K562 (cell line): ENCODE data around the gene GRM2. TPM values are rescaled to one million over a fixed set of nuclear protein-coding genes. Genes with fewer than 3 reads are reported as not detected.

ENCODE experiments used
- ATAC-seq: fragments of 200-7000 bp; cut with Tn5 transposase; 3 replicates; pipeline ENCODE4 v1.9.1; 2020; ENCODE audit warnings: moderate library complexity
- BruUV-seq: library from RNA; stranded (reverse); fragments of 400-500 nt; replicated peaks from 2 replicates; lab custom pipeline; 2021; lab: Mats Ljungman, UMichigan
- CTCF ChIA-PET: fragments of 300-600 bp; formaldehyde crosslinking; extraction: SDS; loops from one replicate; lab custom pipeline; 2021; ENCODE audit warnings: low intra/inter-chr PET ratio; lab: Yijun Ruan, JAX
- POLR2A ChIA-PET: fragments of 300-600, 350-650 bp; sonication (Branson Sonifier 250); formaldehyde crosslinking; extraction: SDS; loops from one replicate; lab custom pipeline; 2021; ENCODE audit warnings: antibody characterized with exemption, inconsistent platforms; lab: Yijun Ruan, JAX
- DNase-seq, 4 experiments: peaks; one replicate each; pipeline versions ENCODE4 v3.0.0 to v3.0.0-alpha.2; 2011 to 2018; ENCODE audit warnings: low spot score in 3 of 4, mixed read lengths in 3 of 4; ENCODE audit errors: extremely low read depth in 1 of 4
- FAIRE-seq: peaks from 2 replicates; lab custom pipeline; 2011; peaks lifted over from hg19 to GRCh38; lab: Jason Lieb, UNC
- H2AFZ ChIP-seq: 2 replicates; pipeline ENCODE4 v1.6.0; 2011; ENCODE audit warnings: low read depth, low read length, control low read depth, inconsistent platforms
- H3K27ac ChIP-seq: fragments of 200-600 bp; 3 replicates; pipeline ENCODE4 v1.8.0; 2011; ENCODE audit warnings: low read depth, mild to moderate bottlenecking, control low read depth, inconsistent platforms, low read length, moderate library complexity, mixed read lengths; ENCODE audit errors: extremely low read depth
- H3K27me3 ChIP-seq, 2 experiments: fragments of 300-600 bp in 1 of 2; 2 replicates in 1 of 2; 3 replicates in 1 of 2; pipeline versions ENCODE4 v1.6.0 to v1.8.0; 2011; ENCODE audit warnings: inconsistent platforms in 2 of 2, low read length in 2 of 2, mild to moderate bottlenecking in 1 of 2, mixed read lengths in 1 of 2, moderate library complexity in 1 of 2; ENCODE audit not compliant: control insufficient read depth in 2 of 2, insufficient read depth in 2 of 2
- H3K36me3 ChIP-seq: fragments of 300-600 bp; 3 replicates; pipeline ENCODE4 v1.8.0; 2011; ENCODE audit warnings: mild to moderate bottlenecking, low read length, inconsistent platforms; ENCODE audit not compliant: control insufficient read depth, insufficient read depth
- H3K4me1 ChIP-seq, 2 experiments: fragments of 200-600 bp in 1 of 2; replicated peaks in 1 of 2; 2 replicates in 1 of 2; 3 replicates in 1 of 2; pipeline versions ENCODE4 v1.5.1 to v1.8.0; 2011; ENCODE audit warnings: inconsistent platforms in 2 of 2, low read length in 2 of 2, mild to moderate bottlenecking in 1 of 2, mixed read lengths in 1 of 2, moderate library complexity in 1 of 2; ENCODE audit not compliant: control insufficient read depth in 2 of 2, insufficient read depth in 2 of 2
- H3K4me2 ChIP-seq: 2 replicates; pipeline ENCODE4 v1.6.1; 2011; ENCODE audit warnings: low read length, control low read depth, inconsistent platforms, mixed read lengths; ENCODE audit not compliant: insufficient read depth
- H3K4me3 ChIP-seq: fragments of 200-600 bp; sonication (generic), shearing (Covaris generic); 2 replicates; pipeline ENCODE4 v1.5.1; 2016; ENCODE audit warnings: control low read depth, inconsistent platforms
- H3K79me2 ChIP-seq: fragments of 200-600 bp; 3 replicates; pipeline ENCODE4 v1.8.0; 2011; ENCODE audit warnings: low read length, inconsistent platforms; ENCODE audit not compliant: control insufficient read depth, insufficient read depth
- H3K9ac ChIP-seq, 2 experiments: 2 replicates each; pipeline versions ENCODE4 v1.6.0 to v1.6.1; 2011; ENCODE audit warnings: low read depth in 2 of 2, low read length in 2 of 2, control low read depth in 1 of 2, inconsistent platforms in 1 of 2, mild to moderate bottlenecking in 1 of 2, mixed read lengths in 1 of 2; ENCODE audit not compliant: insufficient read depth in 1 of 2
- H3K9me1 ChIP-seq: one replicate; pipeline ENCODE4 v1.6.0; 2011; ENCODE audit warnings: inconsistent platforms, mild to moderate bottlenecking, low read length, moderate library complexity; ENCODE audit not compliant: control insufficient read depth, insufficient read depth
- H3K9me3 ChIP-seq: replicated peaks from 2 replicates; pipeline ENCODE4 v1.5.1; 2011; ENCODE audit warnings: low read depth, low read length, inconsistent platforms; ENCODE audit not compliant: control insufficient read depth, insufficient read depth
- H4K20me1 ChIP-seq: replicated peaks from 2 replicates; pipeline ENCODE4 v1.6.1; 2011; ENCODE audit warnings: low read length, inconsistent platforms, mixed read lengths; ENCODE audit not compliant: control insufficient read depth, insufficient read depth
- RCOR1 ChIP-seq, 2 experiments: IDR thresholded peaks; 2 replicates each; pipeline ENCODE4 v1.6.1; 2012; ENCODE audit warnings: low read depth in 2 of 2, low read length in 2 of 2, borderline replicate concordance in 1 of 2, improper control_type of control experiment in 1 of 2
- TAF9B ChIP-seq: fragments of 450-650 bp; IDR thresholded peaks from 2 replicates; pipeline ENCODE4 v1.6.1; 2018; ENCODE audit warnings: mild to moderate bottlenecking; ENCODE audit not compliant: partially characterized antibody
- TAL1 ChIP-seq: fragments of 450-650 bp; IDR thresholded peaks from 2 replicates; pipeline ENCODE4 v1.6.1; 2016; ENCODE audit warnings: mild to moderate bottlenecking
- ZFX ChIP-seq: sonication (generic); formaldehyde crosslinking; IDR thresholded peaks from 2 replicates; pipeline ENCODE4 v1.8.0; 2022; ENCODE audit warnings: mild to moderate bottlenecking, missing genetic modification reagents, moderate library complexity
- ZNF134 ChIP-seq: fragments of 250-450 bp; sonication (Bioruptor Pico); conservative IDR thresholded peaks from 2 replicates; pipeline ENCODE4 v1.4.0; 2020
- ZNF212 ChIP-seq: fragments of 450-650 bp; formaldehyde crosslinking; IDR thresholded peaks from 2 replicates; pipeline ENCODE4 v1.4.0; 2020; ENCODE audit warnings: mild to moderate bottlenecking
- WGBS: fragments of 100-300 bp; shearing (Covaris generic); methylation state at CpG from one replicate; pipeline ENCODE4 v1.1.6; 2016; ENCODE audit warnings: low coverage, mixed read lengths; ENCODE audit not compliant: insufficient coverage; ENCODE audit errors: missing lambda C conversion rate; 5-methylcytosine and 5-hydroxymethylcytosine counted together
- in situ Hi-C: fragments of 300-500 bp; cut with MboI; formaldehyde crosslinking; loops from 4 replicates; pipeline ENCODE4 v1.15.0; 2018; ENCODE audit warnings: inconsistent platforms, mixed read lengths
- intact Hi-C: fragments of 100-400 bp; cut with micrococcal nuclease; formaldehyde crosslinking; loops from 2 replicates; pipeline ENCODE4 v1.14.2; 2022
- polyA plus RNA-seq, 8 experiments: library from polyadenylated mRNA; depleted of rRNA in 4 of 8; stranded (reverse) in 5 of 8; unstranded in 3 of 8; fragments of >200 nt; fragmentation: Nextera tagmentation in 2 of 8; fragmentation: Illumina TruSeq in 1 of 8; extraction: Ambion mirVana in 2 of 8; extraction: Trizol in 1 of 8; gene quantifications; 2 replicates each; pipeline versions ENCODE4 v1.2.1 to v1.2.3, GENCODE V29; 2011 to 2014; ENCODE audit warnings: inconsistent platforms in 1 of 8, missing spikeins in 1 of 8
- total RNA-seq, 7 experiments: library from RNA; depleted of rRNA in 6 of 7; stranded (reverse); fragments of >200 nt in 6 of 7; fragmentation: Illumina TruSeq in 2 of 7; extraction: Trizol in 2 of 7; gene quantifications; 2 replicates each; pipeline versions ENCODE4 v1.2.1 to v1.2.3, GENCODE V29; 2011 to 2021; ENCODE audit warnings: low replicate concordance in 1 of 7

The GRM2 gene
- total and polyA plus RNA-seq, 9 of the 15 experiments (the other 6 are each of a cell fraction or from before 2014, with no cell fraction given): not detected

DNA sequence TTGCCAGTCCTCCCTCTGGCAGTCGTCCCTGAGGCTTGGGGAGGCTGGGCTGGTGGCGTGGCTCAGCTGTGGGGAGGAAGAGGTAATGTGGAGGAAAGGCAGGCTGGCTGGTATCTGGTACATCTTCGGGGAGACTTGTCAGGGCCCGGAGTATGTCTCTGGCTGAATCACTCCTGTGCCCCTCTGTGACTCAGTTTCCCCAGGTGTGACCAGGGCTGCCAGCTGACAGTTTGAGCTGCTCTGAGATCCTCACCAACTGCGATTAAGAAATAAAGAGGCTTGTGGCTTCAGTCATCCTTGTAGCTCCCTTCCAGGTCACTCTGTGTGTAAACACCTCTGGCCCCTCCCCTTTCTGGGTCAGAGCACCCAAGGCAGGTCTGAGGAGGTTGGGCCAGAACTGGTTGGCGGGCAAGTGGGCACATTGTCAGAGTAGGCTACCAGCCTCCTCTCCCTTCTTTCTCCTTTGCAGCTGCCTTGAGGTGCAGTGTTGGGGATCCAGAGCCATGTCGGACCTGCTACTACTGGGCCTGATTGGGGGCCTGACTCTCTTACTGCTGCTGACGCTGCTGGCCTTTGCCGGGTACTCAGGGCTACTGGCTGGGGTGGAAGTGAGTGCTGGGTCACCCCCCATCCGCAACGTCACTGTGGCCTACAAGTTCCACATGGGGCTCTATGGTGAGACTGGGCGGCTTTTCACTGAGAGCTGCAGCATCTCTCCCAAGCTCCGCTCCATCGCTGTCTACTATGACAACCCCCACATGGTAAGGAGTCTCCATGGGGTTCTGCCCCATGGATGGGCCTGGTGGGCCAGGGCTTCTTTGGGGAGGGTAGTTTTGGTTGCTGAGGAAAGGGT lies 32.8 kb upstream of the GRM2 start:
- intact Hi-C loops (no loop called here), in situ Hi-C loops (no loop called here)
- H3K36me3 ChIP-seq: peaks cover 10% of the 10 kb centered on the region; the same call in 1 of the 3 replicates
- POLR2A ChIA-PET: interaction anchor here (0.7 to 2.8 kb wide), 3 partner anchors 8 to 174 kb away, joined by 3 to 19 read pairs (median 6); partner anchors contain the start of gene DCAF1
- TF ChIP-seq ZNF212 (CRISPR knock-in tag): no peak
- no peak for TF ChIP-seq TAL1
- no peak for TF ChIP-seq RCOR1 (IDR thresholded peaks at IDR 0.05; ENCODE audit: borderline replicate concordance in 1 of 2, low read depth in 2 of 2, low read length in 2 of 2)
- TF ChIP-seq ZFX: no peak
- TF ChIP-seq ZNF134 (CRISPR knock-in tag): no peak
- TF ChIP-seq TAF9B: no peak
- TF ChIP-seq, all 486 proteins: peak for 0
- Histone ChIP-seq H4K20me1 (no peaks in the 10 kb centered on the region), H2AFZ (no peak overlapping the region), H3K27ac (no peak overlapping the region), H3K27me3 (no peaks in the 10 kb centered on the region), H3K4me2 (no peak overlapping the region), H3K9ac (no peak overlapping the region), H3K79me2 (peaks cover 10% of the 10 kb centered on the region; the same call in 2 of the 3 replicates), H3K9me3 (no peaks in the 10 kb centered on the region), H3K4me1 (peaks cover 18 to 26% of the 10 kb centered on the region in 2 experiments; a peak in 4 of 5 replicates), H3K4me3 (no peak overlapping the region), H3K9me1 (no peaks in the 10 kb centered on the region)
- FAIRE-seq: no peak
- no peak for ATAC-seq
- DNase-seq: no peak
- no TSS peak for BruUV-seq
- 91% methylated on average over 13 of the region's 14 CpGs for WGBS
- CTCF ChIA-PET: no interaction called here
